ENCODE data around the gene LSM14A.
"Not testable (repeated sequence)": the region's sequence is repeated elsewhere in the genome, so short reads cannot be mapped to it uniquely, and the experiment has no call there.

Gene LSM14A

GRCh38 chr19:34189917-34190425 lies 17.7 kb downstream of the LSM14A start:
- no peak for DNase-seq

- no peak for DNase-seq
Observed at GRCh38 chr19:34191355-34191962, 19.2 kb downstream of the LSM14A start.

GRCh38 chr19:34193439-34193838 lies 21.1 kb downstream of the LSM14A start:
- no peak for DNase-seq

- no peak for DNase-seq
Observed at GRCh38 chr19:34193876-34194275, 21.6 kb downstream of the LSM14A start.

- DNase-seq = no peak
Observed at GRCh38 chr19:34201133-34201532, 28.8 kb downstream of the LSM14A start.

GRCh38 chr19:34205324-34205723 lies 33.0 kb downstream of the LSM14A start:
- DNase-seq = not testable (repeated sequence)

GRCh38 chr19:34208291-34208884 lies 36.1 kb downstream of the LSM14A start:
- no peak for DNase-seq

GRCh38 chr19:34209726-34210125 lies 37.4 kb downstream of the LSM14A start:
- no peak for DNase-seq

- no peak for DNase-seq
Observed at GRCh38 chr19:34213283-34213682, 41.0 kb downstream of the LSM14A start.

- no peak for DNase-seq
Observed at GRCh38 chr19:34214040-34214439, 41.7 kb downstream of the LSM14A start.

GRCh38 chr19:34215006-34215665 lies 42.8 kb downstream of the LSM14A start:
- no peak for DNase-seq

GRCh38 chr19:34215666-34216038 lies 43.3 kb downstream of the LSM14A start:
- DNase-seq = no peak

- DNase-seq = not testable (repeated sequence)
Observed at GRCh38 chr19:34216745-34217219, 44.5 kb downstream of the LSM14A start.

GRCh38 chr19:34217952-34218817 lies 45.9 kb downstream of the LSM14A start:
- DNase-seq = no peak

- DNase-seq = no peak
Observed at GRCh38 chr19:34218818-34219164, 46.5 kb downstream of the LSM14A start.

GRCh38 chr19:34220472-34221063 lies 48.3 kb downstream of the LSM14A start:
- peak in 32 of 58 donors; percentile 3 to 76 (median 28) for DNase-seq

- DNase-seq = no peak
Observed at GRCh38 chr19:34222386-34222785, 50.1 kb downstream of the LSM14A start.

- no peak for DNase-seq
Observed at GRCh38 chr19:34224996-34225658, 52.8 kb downstream of the LSM14A start.

GRCh38 chr19:34225659-34226015 lies 53.3 kb downstream of the LSM14A start:
- DNase-seq = no peak

GRCh38 chr19:34226036-34226435 lies 53.7 kb downstream of the LSM14A start:
- DNase-seq = no peak

GRCh38 chr19:34228347-34228746 lies 56.0 kb downstream of the LSM14A start:
- no peak for DNase-seq
